ENCODE measurements around the gene LRRC34. TPM values are rescaled to one million over a fixed set of nuclear protein-coding genes. Genes with fewer than 3 reads are reported as not detected.

LRRC34 gene
- total and polyA plus RNA-seq, 8 donors = 2.4 to 15.3 (median 12.5) TPM

GRCh38 chr3:169787791-169788190, 24.9 kb downstream of the LRRC34 start:
- no peak for ATAC-seq
- TF ChIP-seq, protein P1, sequence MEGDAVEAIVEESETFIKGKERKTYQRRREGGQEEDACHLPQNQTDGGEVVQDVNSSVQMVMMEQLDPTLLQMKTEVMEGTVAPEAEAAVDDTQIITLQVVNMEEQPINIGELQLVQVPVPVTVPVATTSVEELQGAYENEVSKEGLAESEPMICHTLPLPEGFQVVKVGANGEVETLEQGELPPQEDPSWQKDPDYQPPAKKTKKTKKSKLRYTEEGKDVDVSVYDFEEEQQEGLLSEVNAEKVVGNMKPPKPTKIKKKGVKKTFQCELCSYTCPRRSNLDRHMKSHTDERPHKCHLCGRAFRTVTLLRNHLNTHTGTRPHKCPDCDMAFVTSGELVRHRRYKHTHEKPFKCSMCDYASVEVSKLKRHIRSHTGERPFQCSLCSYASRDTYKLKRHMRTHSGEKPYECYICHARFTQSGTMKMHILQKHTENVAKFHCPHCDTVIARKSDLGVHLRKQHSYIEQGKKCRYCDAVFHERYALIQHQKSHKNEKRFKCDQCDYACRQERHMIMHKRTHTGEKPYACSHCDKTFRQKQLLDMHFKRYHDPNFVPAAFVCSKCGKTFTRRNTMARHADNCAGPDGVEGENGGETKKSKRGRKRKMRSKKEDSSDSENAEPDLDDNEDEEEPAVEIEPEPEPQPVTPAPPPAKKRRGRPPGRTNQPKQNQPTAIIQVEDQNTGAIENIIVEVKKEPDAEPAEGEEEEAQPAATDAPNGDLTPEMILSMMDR (IDR thresholded peaks at IDR 0.05) = no peak
- no peak for DNase-seq
- Histone ChIP-seq H3K36me3 (peaks cover 0 to 83% of the 10 kb centered on the region in 2 donors), H3K9me3 (no peaks in the 10 kb centered on the region), H3K27ac (no peak overlapping the region), H3K4me3 (no peak overlapping the region), H3K4me1 (no peaks in the 10 kb centered on the region), H3K27me3 (no peaks in the 10 kb centered on the region)
- intact Hi-C loops (cut with DNase I) = no loop called here

- Histone ChIP-seq H3K9me3 (no peaks in the 10 kb centered on the region), H3K4me3 (no peak overlapping the region), H3K27me3 (no peaks in the 10 kb centered on the region), H3K27ac (no peak overlapping the region), H3K36me3 (peaks cover 0 to 84% of the 10 kb centered on the region in 2 donors), H3K4me1 (no peaks in the 10 kb centered on the region)
- DNase-seq (no peak), ATAC-seq (no peak)
- TF ChIP-seq, protein P1 (IDR thresholded peaks at IDR 0.05) = no peak
- intact Hi-C loops (cut with DNase I) = no loop called here
Measured at GRCh38 chr3:169787120-169787519, 25.6 kb downstream of the LRRC34 start.

- no peaks in the 10 kb centered on the region for H3K9me3 ChIP-seq
- peaks cover 0 to 99% of the 10 kb centered on the region in 2 donors for H3K36me3 ChIP-seq
- ATAC-seq (no peak), DNase-seq (no peak)
- H3K27me3 ChIP-seq = no peaks in the 10 kb centered on the region
- no peak overlapping the region for H3K27ac ChIP-seq
- TF ChIP-seq, protein P1 (IDR thresholded peaks at IDR 0.05) = no peak
- no peak overlapping the region for H3K4me3 ChIP-seq
- H3K4me1 ChIP-seq = peaks cover 0 to under 1% of the 10 kb centered on the region in 2 donors
- intact Hi-C loops (cut with DNase I) = no loop called here
Measured at GRCh38 chr3:169781209-169781855, 31.4 kb downstream of the LRRC34 start.

- DNase-seq (no peak), ATAC-seq (no peak)
- TF ChIP-seq, protein P1 (IDR thresholded peaks at IDR 0.05) = no peak
- Histone ChIP-seq H3K27ac (no peak overlapping the region), H3K27me3 (no peaks in the 10 kb centered on the region), H3K4me3 (no peak overlapping the region), H3K9me3 (no peaks in the 10 kb centered on the region), H3K36me3 (peaks cover 0 to 99% of the 10 kb centered on the region in 2 donors), H3K4me1 (peaks cover under 1 to 7% of the 10 kb centered on the region in 2 donors)
- intact Hi-C loops (cut with DNase I) = no loop called here
Measured at GRCh38 chr3:169780742-169781141, 32.0 kb downstream of the LRRC34 start.

DNA sequence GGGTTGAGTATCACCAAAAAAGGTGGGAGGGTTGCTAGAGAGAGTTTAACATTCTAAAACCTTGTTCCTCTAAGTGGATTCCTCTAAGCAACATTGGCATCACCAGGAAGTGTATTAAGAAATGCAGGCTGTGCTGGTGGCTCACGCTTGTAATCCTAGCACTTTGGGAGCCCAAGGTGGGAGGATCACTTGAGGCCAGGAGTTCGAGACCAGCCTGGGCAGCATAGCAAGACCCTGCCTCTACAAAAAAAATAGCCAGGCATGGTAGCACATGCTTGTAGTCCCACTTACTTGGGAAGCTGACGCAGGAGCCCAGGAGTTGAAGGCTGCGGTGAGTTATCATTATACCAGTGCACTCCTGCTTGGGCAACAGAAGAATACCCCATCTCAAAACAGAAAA, 34.9 kb downstream of the LRRC34 start:
- H3K27me3 ChIP-seq = no peaks in the 10 kb centered on the region
- H3K4me3 ChIP-seq = no peak overlapping the region
- ATAC-seq (no peak), DNase-seq (no peak)
- H3K9me3 ChIP-seq = no peaks in the 10 kb centered on the region
- intact Hi-C loops (cut with DNase I) = no loop called here
- TF ChIP-seq, protein P1 (IDR thresholded peaks at IDR 0.05) = no peak
- no peak overlapping the region for H3K27ac ChIP-seq
- H3K4me1 ChIP-seq = peaks cover 13 to 28% of the 10 kb centered on the region in 2 donors
- peaks cover 0 to 84% of the 10 kb centered on the region in 2 donors for H3K36me3 ChIP-seq
